ENCODE measurements around the gene TRIM33. TPM values are rescaled to one million over a fixed set of nuclear protein-coding genes. Genes with fewer than 3 reads are reported as not detected.
"Not testable (repeated sequence)": the region's sequence is repeated elsewhere in the genome, so short reads cannot be mapped to it uniquely, and the experiment has no call there.

The TRIM33 gene
- total RNA-seq, 1 experiment from 2014 or later = 44.5 TPM

DNA sequence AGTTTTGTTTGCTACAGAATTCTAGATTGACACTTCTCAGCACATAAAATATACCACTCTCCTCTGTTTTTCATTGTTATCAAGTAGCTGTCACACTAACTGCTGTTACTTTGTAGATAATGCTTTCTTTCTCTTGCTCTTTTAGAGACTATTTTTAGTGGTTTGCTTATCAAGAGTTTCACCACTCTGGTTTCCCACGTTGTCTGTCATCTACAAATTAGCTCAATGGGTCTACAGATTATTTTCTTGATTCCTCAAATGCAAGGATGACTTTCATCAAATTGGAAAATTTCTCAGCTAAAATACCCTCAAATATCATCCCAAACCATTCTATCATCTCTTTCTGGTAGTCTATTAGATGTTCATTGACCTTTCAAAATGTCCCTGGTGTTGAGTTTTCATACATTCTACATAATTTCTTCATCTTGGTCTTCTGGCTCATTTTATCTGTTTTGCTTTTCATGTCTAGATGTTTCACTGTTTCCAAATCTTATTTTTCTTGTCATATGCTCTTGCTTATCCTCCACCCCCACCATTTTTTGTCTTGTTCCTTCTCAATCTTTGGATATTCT lies 122.5 kb downstream of the TRIM33 start (continued):
- TF ChIP-seq ERG (CRISPR knock-in tag; IDR thresholded peaks at IDR 0.05) = no peak
- TF ChIP-seq, protein P1, sequence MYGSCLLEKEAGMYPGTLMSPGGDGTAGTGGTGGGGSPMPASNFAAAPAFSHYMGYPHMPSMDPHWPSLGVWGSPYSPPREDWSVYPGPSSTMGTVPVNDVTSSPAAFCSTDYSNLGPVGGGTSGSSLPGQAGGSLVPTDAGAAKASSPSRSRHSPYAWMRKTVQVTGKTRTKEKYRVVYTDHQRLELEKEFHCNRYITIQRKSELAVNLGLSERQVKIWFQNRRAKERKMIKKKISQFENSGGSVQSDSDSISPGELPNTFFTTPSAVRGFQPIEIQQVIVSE (CRISPR knock-in tag; IDR thresholded peaks at IDR 0.05; ENCODE audit: borderline replicate concordance) = no peak
- TF ChIP-seq, protein P2, sequence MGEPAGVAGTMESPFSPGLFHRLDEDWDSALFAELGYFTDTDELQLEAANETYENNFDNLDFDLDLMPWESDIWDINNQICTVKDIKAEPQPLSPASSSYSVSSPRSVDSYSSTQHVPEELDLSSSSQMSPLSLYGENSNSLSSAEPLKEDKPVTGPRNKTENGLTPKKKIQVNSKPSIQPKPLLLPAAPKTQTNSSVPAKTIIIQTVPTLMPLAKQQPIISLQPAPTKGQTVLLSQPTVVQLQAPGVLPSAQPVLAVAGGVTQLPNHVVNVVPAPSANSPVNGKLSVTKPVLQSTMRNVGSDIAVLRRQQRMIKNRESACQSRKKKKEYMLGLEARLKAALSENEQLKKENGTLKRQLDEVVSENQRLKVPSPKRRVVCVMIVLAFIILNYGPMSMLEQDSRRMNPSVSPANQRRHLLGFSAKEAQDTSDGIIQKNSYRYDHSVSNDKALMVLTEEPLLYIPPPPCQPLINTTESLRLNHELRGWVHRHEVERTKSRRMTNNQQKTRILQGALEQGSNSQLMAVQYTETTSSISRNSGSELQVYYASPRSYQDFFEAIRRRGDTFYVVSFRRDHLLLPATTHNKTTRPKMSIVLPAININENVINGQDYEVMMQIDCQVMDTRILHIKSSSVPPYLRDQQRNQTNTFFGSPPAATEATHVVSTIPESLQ (CRISPR knock-in tag; IDR thresholded peaks at IDR 0.05) = no peak
- TF ChIP-seq, protein P3, sequence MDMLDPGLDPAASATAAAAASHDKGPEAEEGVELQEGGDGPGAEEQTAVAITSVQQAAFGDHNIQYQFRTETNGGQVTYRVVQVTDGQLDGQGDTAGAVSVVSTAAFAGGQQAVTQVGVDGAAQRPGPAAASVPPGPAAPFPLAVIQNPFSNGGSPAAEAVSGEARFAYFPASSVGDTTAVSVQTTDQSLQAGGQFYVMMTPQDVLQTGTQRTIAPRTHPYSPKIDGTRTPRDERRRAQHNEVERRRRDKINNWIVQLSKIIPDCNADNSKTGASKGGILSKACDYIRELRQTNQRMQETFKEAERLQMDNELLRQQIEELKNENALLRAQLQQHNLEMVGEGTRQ (CRISPR knock-in tag; IDR thresholded peaks at IDR 0.05) = no peak

DNA sequence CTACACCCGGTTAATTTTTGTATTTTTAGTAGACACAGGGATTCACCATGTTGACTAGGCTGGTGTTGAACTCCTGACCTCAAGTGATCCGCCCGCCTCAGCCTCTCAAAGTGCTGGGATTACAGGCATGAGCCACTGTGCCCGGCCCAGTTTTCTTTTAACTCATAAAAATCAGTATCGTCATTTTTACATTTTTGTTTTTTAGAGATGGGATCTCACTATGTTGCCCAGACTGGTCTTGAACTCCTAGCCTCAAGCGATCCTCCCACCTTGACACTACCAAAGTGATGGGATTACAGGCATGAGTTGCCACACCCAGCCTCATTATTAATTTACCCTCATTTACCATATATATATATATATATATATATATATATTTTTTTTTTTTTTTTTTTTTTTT lies 123.4 kb downstream of the TRIM33 start:
- CTCF ChIA-PET = interaction anchor here (1.0 to 1.9 kb wide), 3 partner anchors 16 to 409 kb away, joined by 3 to 15 read pairs (median 8); partner anchors contain the start of gene OLFML3

GRCh38 chr1:114387010-114387360 lies 124.0 kb downstream of the TRIM33 start:
- peaks cover 28% of the 10 kb centered on the region for H3K9me3 Mint-ChIP-seq
- TF ChIP-seq SOX15 (CRISPR knock-in tag; IDR thresholded peaks at IDR 0.05) (no peak), EMX1 (CRISPR knock-in tag; IDR thresholded peaks at IDR 0.05) (no peak), RELA (CRISPR knock-in tag; IDR thresholded peaks at IDR 0.05; ENCODE audit: borderline replicate concordance) (no peak), ZNF671 (CRISPR knock-in tag; IDR thresholded peaks at IDR 0.05) (no peak), FOXP1 (CRISPR knock-in tag; IDR thresholded peaks at IDR 0.05; ENCODE audit: borderline replicate concordance) (no peak), CREB1 (CRISPR knock-in tag; IDR thresholded peaks at IDR 0.05) (no peak), CBFB (CRISPR knock-in tag; IDR thresholded peaks at IDR 0.05; ENCODE audit: low read depth) (no peak), MLX (CRISPR knock-in tag; IDR thresholded peaks at IDR 0.05) (no peak)
- TF ChIP-seq, protein P4, sequence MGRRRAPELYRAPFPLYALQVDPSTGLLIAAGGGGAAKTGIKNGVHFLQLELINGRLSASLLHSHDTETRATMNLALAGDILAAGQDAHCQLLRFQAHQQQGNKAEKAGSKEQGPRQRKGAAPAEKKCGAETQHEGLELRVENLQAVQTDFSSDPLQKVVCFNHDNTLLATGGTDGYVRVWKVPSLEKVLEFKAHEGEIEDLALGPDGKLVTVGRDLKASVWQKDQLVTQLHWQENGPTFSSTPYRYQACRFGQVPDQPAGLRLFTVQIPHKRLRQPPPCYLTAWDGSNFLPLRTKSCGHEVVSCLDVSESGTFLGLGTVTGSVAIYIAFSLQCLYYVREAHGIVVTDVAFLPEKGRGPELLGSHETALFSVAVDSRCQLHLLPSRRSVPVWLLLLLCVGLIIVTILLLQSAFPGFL (CRISPR knock-in tag; IDR thresholded peaks at IDR 0.05; ENCODE audit: borderline replicate concordance) = no peak
- peaks cover under 1% of the 10 kb centered on the region; the same call in 1 of the 2 replicates for H3K27me3 Mint-ChIP-seq (ENCODE audit: low read depth)
- H3K36me3 Mint-ChIP-seq = peaks cover 10% of the 10 kb centered on the region; the same call in 1 of the 2 replicates
- ATAC-seq = peak; percentile 22; the same call in 1 of the 2 replicates
- POLR2A ChIA-PET = interaction anchor here (1.0 kb wide), 1 partner anchor 408 kb away, joined by 3 read pairs; no protein-coding TSS in a partner anchor
- H3K27ac Mint-ChIP-seq = peak overlapping the region; percentile 63; the same call in 1 of the 2 replicates
- CTCF ChIA-PET = interaction anchor here (1.0 to 1.9 kb wide), 3 partner anchors 16 to 408 kb away, joined by 3 to 15 read pairs (median 8); partner anchors contain the start of gene OLFML3
- peaks cover 17% of the 10 kb centered on the region for H3K4me1 Mint-ChIP-seq
- no peak for DNase-seq (ENCODE audit: low spot score)
- H3K4me3 Mint-ChIP-seq = no peak overlapping the region

More for the DNA sequence above, 123.4 kb downstream of the TRIM33 start:
- H3K27ac Mint-ChIP-seq; H3K4me3 Mint-ChIP-seq; H3K36me3 Mint-ChIP-seq; ATAC-seq; POLR2A ChIA-PET; H3K27me3 Mint-ChIP-seq (ENCODE audit: low read depth); DNase-seq (ENCODE audit: low spot score): not testable (repeated sequence)
- peaks cover 13% of the 10 kb centered on the region for H3K4me1 Mint-ChIP-seq
- H3K9me3 Mint-ChIP-seq = peaks cover 28% of the 10 kb centered on the region
